Cardiac fibroblast (primary cell): ENCODE measurements around the gene TENT4B.

Source experiments
- DNase-seq, 2 donors: peaks; one replicate each; pipeline versions ENCODE4 v3.0.0 to v3.0.0-alpha.2; 2010; ENCODE audit warnings: low read depth in 2 of 2
- H3K4me3 ChIP-seq, 2 donors: replicated peaks in 1 of 2; 1 replicate in 1 of 2; 2 replicates in 1 of 2; pipeline ENCODE4 v1.5.1; 2011; ENCODE audit warnings: low read depth in 2 of 2, low read length in 2 of 2, mild to moderate bottlenecking in 2 of 2, moderate library complexity in 1 of 2
- TF ChIP-seq, protein P1 (sequence below): IDR thresholded peaks from one replicate; pipeline ENCODE4 v1.5.1; 2011; ENCODE audit warnings: low read depth, mild to moderate bottlenecking, low read length, inconsistent platforms

The TENT4B gene

GRCh38 chr16:50268352-50268751 lies 115.2 kb downstream of the TENT4B start:
- H3K4me3 ChIP-seq, result no peak overlapping the region
- TF ChIP-seq, protein P1, sequence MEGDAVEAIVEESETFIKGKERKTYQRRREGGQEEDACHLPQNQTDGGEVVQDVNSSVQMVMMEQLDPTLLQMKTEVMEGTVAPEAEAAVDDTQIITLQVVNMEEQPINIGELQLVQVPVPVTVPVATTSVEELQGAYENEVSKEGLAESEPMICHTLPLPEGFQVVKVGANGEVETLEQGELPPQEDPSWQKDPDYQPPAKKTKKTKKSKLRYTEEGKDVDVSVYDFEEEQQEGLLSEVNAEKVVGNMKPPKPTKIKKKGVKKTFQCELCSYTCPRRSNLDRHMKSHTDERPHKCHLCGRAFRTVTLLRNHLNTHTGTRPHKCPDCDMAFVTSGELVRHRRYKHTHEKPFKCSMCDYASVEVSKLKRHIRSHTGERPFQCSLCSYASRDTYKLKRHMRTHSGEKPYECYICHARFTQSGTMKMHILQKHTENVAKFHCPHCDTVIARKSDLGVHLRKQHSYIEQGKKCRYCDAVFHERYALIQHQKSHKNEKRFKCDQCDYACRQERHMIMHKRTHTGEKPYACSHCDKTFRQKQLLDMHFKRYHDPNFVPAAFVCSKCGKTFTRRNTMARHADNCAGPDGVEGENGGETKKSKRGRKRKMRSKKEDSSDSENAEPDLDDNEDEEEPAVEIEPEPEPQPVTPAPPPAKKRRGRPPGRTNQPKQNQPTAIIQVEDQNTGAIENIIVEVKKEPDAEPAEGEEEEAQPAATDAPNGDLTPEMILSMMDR, result no peak
- DNase-seq, result no peak

- DNase-seq, result no peak
- TF ChIP-seq, protein P1, result no peak
- no peak overlapping the region for H3K4me3 ChIP-seq
These were observed 116.1 kb downstream of the TENT4B start for GRCh38 chr16:50269061-50269705.

DNA sequence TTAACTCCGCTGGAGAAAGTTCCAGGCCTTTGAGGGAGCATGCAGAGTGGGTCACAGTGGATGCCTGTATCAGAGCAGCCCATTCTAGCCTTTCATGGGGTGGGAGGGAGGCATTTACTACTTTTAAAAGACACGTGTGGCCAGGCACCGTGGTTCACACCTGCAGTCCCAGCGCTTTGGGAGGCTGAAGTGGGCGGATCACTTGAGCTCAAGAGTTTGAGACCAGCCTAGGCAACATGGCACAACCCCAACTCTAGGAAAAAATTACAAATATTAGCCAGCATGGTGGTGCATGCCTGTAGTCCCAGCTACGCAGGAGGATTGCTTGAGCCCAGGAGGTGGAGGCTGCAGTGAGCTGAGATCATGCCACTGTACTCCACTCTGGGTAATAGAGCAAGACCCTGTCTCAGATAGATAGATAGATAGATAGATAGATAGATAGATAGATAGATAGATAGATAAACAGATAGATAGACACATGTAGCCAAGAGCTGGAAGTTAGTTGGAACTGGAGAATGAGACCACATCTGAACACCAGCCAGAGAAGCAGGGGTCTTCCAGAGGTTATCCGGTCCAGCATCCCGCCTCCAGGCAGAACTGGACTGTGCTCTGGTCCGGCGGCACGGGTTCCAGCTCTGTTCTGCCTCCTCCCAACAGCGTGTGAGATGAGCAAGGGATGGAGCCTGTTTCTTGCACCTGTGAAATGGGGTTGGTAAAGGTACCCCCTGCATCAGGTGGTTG lies 116.8 kb downstream of the TENT4B start:
- no peak overlapping the region for H3K4me3 ChIP-seq
- TF ChIP-seq, protein P1, result no peak
- DNase-seq, result no peak

- TF ChIP-seq, protein P1, result no peak
- no peak for DNase-seq
These were observed 117.5 kb downstream of the TENT4B start for GRCh38 chr16:50270510-50271147.

GRCh38 chr16:50271148-50272041 lies 118.3 kb downstream of the TENT4B start:
- H3K4me3 ChIP-seq, result no peak overlapping the region
- TF ChIP-seq, protein P1, result no peak
- DNase-seq, result no peak

More at GRCh38 chr16:50270510-50271147, 117.5 kb downstream of the TENT4B start:
- no peak overlapping the region for H3K4me3 ChIP-seq

- no peak overlapping the region for H3K4me3 ChIP-seq
- TF ChIP-seq, protein P1, result no peak
- no peak for DNase-seq
These were observed 119.0 kb downstream of the TENT4B start for GRCh38 chr16:50272111-50272571.
